GM19372 (cell line): Measurements from ENCODE around the gene S100A11.

ENCODE experiments used
- ATAC-seq: cut with Tn5 transposase; IDR thresholded peaks from one replicate; pipeline ENCODE4 v1.9.1; 2021; ENCODE audit warnings: mild to moderate bottlenecking, low read depth, moderate library complexity; ENCODE audit not compliant: unreplicated experiment

The S100A11 gene

GRCh38 chr1:152005360-152005912, 31.4 kb downstream of the S100A11 start:
- ATAC-seq = no peak

- ATAC-seq = no peak
These were observed 32.9 kb downstream of the S100A11 start for GRCh38 chr1:152003846-152004442.

- no peak for ATAC-seq
These were observed 33.8 kb downstream of the S100A11 start for GRCh38 chr1:152002960-152003359.

- ATAC-seq = no peak
These were observed 34.9 kb downstream of the S100A11 start for GRCh38 chr1:152001631-152002584.

- ATAC-seq = no peak
These were observed 35.7 kb downstream of the S100A11 start for GRCh38 chr1:152000964-152001630.

GRCh38 chr1:151998611-151999362, 38.0 kb downstream of the S100A11 start:
- ATAC-seq = no peak

- no peak for ATAC-seq
These were observed 39.6 kb downstream of the S100A11 start for GRCh38 chr1:151997284-151997570.

GRCh38 chr1:151995774-151996173, 41.0 kb downstream of the S100A11 start:
- ATAC-seq = no peak

GRCh38 chr1:151994956-151995355, 41.8 kb downstream of the S100A11 start:
- ATAC-seq = no peak

GRCh38 chr1:151993734-151994496, 42.9 kb downstream of the S100A11 start, which contains the start of gene S100A10:
Gene S100A10, minus strand, starts transcription at chr1:151993859. Its CDS starts 7,629 bp downstream, at chr1:151986230.
- ATAC-seq = no peak

- no peak for ATAC-seq
These were observed 43.6 kb downstream of the S100A11 start for GRCh38 chr1:151993084-151993733.

GRCh38 chr1:151992303-151993083, 44.3 kb downstream of the S100A11 start:
- no peak for ATAC-seq

GRCh38 chr1:151991663-151992302, 45.0 kb downstream of the S100A11 start:
- ATAC-seq = no peak

GRCh38 chr1:151990856-151991198, 46.0 kb downstream of the S100A11 start:
- ATAC-seq = no peak

- ATAC-seq = no peak
These were observed 46.5 kb downstream of the S100A11 start for GRCh38 chr1:151990058-151990855.

- ATAC-seq = no peak
These were observed 47.5 kb downstream of the S100A11 start for GRCh38 chr1:151989211-151989862.
